Measurements from ENCODE around the gene ZDHHC14.

DNA sequence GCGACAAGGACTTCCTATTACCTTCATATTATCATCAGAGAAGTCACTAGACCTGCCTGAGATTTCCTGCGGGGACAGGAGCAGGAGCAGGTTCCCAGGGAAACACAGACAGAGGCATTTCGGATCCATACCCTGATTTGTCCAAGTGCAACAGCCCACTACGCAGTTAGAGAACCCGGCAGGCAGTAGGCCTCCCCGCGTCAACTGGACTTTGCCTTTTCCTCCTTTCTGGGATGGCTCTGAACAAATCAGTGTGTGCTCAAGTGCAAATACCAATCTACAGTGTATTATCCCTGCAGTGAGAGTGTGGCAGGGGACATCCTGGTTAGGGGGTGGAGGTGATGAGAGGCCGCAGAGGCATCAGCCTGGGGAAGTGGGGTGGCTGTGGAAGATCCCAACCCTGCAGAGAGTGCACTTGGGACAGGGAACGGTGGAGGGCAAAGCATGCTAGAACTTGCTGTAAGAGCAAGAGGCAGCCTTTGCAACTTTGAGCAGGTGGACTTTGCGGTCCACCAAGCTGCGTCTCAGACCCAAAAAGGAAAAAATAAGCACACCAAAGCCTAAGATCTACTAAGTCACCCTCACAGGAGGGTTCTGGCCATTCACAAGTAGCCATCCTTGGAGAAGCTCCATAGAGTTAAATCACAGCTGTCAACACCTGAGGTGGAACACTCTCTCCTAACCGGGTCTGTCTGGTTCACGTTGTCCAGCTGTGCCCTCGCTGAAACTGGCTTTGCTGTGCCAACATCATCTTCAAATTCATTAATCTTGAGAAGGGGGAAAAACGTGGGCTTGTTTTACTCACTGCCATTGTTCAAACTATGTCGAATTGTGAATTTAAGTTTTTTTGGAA lies 159.1 kb downstream of the ZDHHC14 start:
- TF ChIP-seq, protein P1, sequence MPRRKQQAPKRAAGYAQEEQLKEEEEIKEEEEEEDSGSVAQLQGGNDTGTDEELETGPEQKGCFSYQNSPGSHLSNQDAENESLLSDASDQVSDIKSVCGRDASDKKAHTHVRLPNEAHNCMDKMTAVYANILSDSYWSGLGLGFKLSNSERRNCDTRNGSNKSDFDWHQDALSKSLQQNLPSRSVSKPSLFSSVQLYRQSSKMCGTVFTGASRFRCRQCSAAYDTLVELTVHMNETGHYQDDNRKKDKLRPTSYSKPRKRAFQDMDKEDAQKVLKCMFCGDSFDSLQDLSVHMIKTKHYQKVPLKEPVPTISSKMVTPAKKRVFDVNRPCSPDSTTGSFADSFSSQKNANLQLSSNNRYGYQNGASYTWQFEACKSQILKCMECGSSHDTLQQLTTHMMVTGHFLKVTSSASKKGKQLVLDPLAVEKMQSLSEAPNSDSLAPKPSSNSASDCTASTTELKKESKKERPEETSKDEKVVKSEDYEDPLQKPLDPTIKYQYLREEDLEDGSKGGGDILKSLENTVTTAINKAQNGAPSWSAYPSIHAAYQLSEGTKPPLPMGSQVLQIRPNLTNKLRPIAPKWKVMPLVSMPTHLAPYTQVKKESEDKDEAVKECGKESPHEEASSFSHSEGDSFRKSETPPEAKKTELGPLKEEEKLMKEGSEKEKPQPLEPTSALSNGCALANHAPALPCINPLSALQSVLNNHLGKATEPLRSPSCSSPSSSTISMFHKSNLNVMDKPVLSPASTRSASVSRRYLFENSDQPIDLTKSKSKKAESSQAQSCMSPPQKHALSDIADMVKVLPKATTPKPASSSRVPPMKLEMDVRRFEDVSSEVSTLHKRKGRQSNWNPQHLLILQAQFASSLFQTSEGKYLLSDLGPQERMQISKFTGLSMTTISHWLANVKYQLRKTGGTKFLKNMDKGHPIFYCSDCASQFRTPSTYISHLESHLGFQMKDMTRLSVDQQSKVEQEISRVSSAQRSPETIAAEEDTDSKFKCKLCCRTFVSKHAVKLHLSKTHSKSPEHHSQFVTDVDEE (CRISPR knock-in tag; IDR thresholded peaks at IDR 0.05): no peak
- TF ChIP-seq TCF4 (CRISPR knock-in tag; IDR thresholded peaks at IDR 0.05; ENCODE audit: borderline replicate concordance) (no peak), ZC3H10 (CRISPR knock-in tag; IDR thresholded peaks at IDR 0.05) (no peak), SNAI2 (CRISPR knock-in tag; IDR thresholded peaks at IDR 0.05) (no peak), TOX (CRISPR knock-in tag; IDR thresholded peaks at IDR 0.05; ENCODE audit: borderline replicate concordance) (no peak), ARNTL (CRISPR knock-in tag; IDR thresholded peaks at IDR 0.05; ENCODE audit: borderline replicate concordance, low read depth) (no peak), CSDC2 (CRISPR knock-in tag; IDR thresholded peaks at IDR 0.05) (no peak), ZFP30 (CRISPR knock-in tag; IDR thresholded peaks at IDR 0.05) (no peak), BACH2 (CRISPR knock-in tag; IDR thresholded peaks at IDR 0.05; ENCODE audit: borderline replicate concordance) (no peak), ZNF70 (CRISPR knock-in tag; IDR thresholded peaks at IDR 0.05) (no peak)
- TF ChIP-seq, protein P2, sequence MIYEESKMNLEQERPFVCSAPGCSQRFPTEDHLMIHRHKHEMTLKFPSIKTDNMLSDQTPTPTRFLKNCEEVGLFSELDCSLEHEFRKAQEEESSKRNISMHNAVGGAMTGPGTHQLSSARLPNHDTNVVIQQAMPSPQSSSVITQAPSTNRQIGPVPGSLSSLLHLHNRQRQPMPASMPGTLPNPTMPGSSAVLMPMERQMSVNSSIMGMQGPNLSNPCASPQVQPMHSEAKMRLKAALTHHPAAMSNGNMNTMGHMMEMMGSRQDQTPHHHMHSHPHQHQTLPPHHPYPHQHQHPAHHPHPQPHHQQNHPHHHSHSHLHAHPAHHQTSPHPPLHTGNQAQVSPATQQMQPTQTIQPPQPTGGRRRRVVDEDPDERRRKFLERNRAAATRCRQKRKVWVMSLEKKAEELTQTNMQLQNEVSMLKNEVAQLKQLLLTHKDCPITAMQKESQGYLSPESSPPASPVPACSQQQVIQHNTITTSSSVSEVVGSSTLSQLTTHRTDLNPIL (CRISPR knock-in tag; IDR thresholded peaks at IDR 0.05; ENCODE audit: low read depth): no peak
- TF ChIP-seq, protein P3, sequence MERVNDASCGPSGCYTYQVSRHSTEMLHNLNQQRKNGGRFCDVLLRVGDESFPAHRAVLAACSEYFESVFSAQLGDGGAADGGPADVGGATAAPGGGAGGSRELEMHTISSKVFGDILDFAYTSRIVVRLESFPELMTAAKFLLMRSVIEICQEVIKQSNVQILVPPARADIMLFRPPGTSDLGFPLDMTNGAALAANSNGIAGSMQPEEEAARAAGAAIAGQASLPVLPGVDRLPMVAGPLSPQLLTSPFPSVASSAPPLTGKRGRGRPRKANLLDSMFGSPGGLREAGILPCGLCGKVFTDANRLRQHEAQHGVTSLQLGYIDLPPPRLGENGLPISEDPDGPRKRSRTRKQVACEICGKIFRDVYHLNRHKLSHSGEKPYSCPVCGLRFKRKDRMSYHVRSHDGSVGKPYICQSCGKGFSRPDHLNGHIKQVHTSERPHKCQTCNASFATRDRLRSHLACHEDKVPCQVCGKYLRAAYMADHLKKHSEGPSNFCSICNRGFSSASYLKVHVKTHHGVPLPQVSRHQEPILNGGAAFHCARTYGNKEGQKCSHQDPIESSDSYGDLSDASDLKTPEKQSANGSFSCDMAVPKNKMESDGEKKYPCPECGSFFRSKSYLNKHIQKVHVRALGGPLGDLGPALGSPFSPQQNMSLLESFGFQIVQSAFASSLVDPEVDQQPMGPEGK (CRISPR knock-in tag; IDR thresholded peaks at IDR 0.05; ENCODE audit: borderline replicate concordance): no peak
- TF ChIP-seq, protein P4, sequence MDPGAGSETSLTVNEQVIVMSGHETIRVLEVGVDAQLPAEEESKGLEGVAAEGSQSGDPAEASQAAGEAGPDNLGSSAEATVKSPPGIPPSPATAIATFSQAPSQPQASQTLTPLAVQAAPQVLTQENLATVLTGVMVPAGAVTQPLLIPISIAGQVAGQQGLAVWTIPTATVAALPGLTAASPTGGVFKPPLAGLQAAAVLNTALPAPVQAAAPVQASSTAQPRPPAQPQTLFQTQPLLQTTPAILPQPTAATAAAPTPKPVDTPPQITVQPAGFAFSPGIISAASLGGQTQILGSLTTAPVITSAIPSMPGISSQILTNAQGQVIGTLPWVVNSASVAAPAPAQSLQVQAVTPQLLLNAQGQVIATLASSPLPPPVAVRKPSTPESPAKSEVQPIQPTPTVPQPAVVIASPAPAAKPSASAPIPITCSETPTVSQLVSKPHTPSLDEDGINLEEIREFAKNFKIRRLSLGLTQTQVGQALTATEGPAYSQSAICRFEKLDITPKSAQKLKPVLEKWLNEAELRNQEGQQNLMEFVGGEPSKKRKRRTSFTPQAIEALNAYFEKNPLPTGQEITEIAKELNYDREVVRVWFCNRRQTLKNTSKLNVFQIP (CRISPR knock-in tag; IDR thresholded peaks at IDR 0.05; ENCODE audit: borderline replicate concordance, low read depth): no peak
- TF ChIP-seq, protein P5, sequence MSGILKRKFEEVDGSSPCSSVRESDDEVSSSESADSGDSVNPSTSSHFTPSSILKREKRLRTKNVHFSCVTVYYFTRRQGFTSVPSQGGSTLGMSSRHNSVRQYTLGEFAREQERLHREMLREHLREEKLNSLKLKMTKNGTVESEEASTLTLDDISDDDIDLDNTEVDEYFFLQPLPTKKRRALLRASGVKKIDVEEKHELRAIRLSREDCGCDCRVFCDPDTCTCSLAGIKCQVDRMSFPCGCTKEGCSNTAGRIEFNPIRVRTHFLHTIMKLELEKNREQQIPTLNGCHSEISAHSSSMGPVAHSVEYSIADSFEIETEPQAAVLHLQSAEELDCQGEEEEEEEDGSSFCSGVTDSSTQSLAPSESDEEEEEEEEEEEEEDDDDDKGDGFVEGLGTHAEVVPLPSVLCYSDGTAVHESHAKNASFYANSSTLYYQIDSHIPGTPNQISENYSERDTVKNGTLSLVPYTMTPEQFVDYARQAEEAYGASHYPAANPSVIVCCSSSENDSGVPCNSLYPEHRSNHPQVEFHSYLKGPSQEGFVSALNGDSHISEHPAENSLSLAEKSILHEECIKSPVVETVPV (CRISPR knock-in tag; IDR thresholded peaks at IDR 0.05): no peak

Measured in SK-N-SH treated with all-trans-retinoic acid at 6 μM for 48 hours (cell line).